ENCODE results near the gene MAPK12.

- TF ChIP-seq CTCF (IDR thresholded peaks at IDR 0.05 in 8 of 11, conservative IDR thresholded peaks at IDR 0.05 in 3 of 11): no peak
- no peak for TF ChIP-seq POLR2A (IDR thresholded peaks at IDR 0.05)
- peak in 2 of 3 donors; percentile 32 to 43 for TF ChIP-seq POLR2AphosphoS5 (IDR thresholded peaks at IDR 0.05)
These were observed 40.6 kb upstream of the MAPK12 start for GRCh38 chr22:50302041-50302541.
